NB4 (cell line): ENCODE measurements around the gene ZFYVE16.

Experiments
- CTCF ChIP-seq: IDR thresholded peaks from one replicate; pipeline ENCODE4 v1.5.1; 2012; ENCODE audit warnings: low read depth, low read length
- POLR2A ChIP-seq: IDR thresholded peaks from 2 replicates; pipeline ENCODE4 v1.6.1; 2011; ENCODE audit warnings: mild to moderate bottlenecking; ENCODE audit not compliant: insufficient read length; ENCODE audit errors: extremely low read depth

- TF ChIP-seq CTCF, result no peak
- TF ChIP-seq POLR2A, result no peak
Measured at GRCh38 chr5:80438739-80439138, 30.9 kb downstream of the ZFYVE16 start.
